Activated naive CD8-positive, alpha-beta T cell treated with anti-CD3 and anti-CD28 coated beads, Interleukin-2, amount 10 ng/mL, durations not matched to agents 7 days and 5 days (primary cell): ENCODE results near the gene MRGPRE. TPM values are rescaled to one million over a fixed set of nuclear protein-coding genes. Genes with fewer than 3 reads are reported as not detected.

Source experiments
- ATAC-seq: fragments of 150-1000 bp; cut with Tn5 transposase; one replicate; pipeline ENCODE4 v1.10.0; 2021; ENCODE audit warnings: low read depth, moderate library complexity
- POLR2A ChIA-PET: fragments of 350-600 bp; sonication (Branson Sonifier 250); formaldehyde crosslinking; loops from one replicate; lab custom pipeline; 2021; ENCODE audit warnings: antibody characterized with exemption; lab: Charles Lee
- DNase-seq: peaks from one replicate; pipeline ENCODE4 v3.0.0; 2021
- H3K27ac Mint-ChIP-seq: one replicate; pipeline ENCODE4 v1.8.0; 2022; ENCODE audit warnings: mild to moderate bottlenecking, mixed read lengths
- H3K27me3 Mint-ChIP-seq: one replicate; pipeline ENCODE4 v1.8.0; 2022; ENCODE audit warnings: mild to moderate bottlenecking, moderate library complexity, mixed read lengths
- H3K36me3 Mint-ChIP-seq: one replicate; pipeline ENCODE4 v1.8.0; 2021; ENCODE audit warnings: mild to moderate bottlenecking, mixed read lengths
- H3K4me1 Mint-ChIP-seq: one replicate; pipeline ENCODE4 v1.8.0; 2021; ENCODE audit warnings: mixed read lengths
- H3K4me3 Mint-ChIP-seq: one replicate; pipeline ENCODE4 v1.8.0; 2022; ENCODE audit warnings: mild to moderate bottlenecking, moderate library complexity, mixed read lengths
- H3K9me3 Mint-ChIP-seq: one replicate; pipeline ENCODE4 v1.8.0; 2021; ENCODE audit warnings: mixed read lengths
- total RNA-seq, 2 experiments: library from RNA; stranded (reverse); gene quantifications; one replicate each; pipeline ENCODE4 v1.2.3, GENCODE V29; 2021

MRGPRE gene
- total RNA-seq, 2 experiments from 2014 or later = not detected

DNA sequence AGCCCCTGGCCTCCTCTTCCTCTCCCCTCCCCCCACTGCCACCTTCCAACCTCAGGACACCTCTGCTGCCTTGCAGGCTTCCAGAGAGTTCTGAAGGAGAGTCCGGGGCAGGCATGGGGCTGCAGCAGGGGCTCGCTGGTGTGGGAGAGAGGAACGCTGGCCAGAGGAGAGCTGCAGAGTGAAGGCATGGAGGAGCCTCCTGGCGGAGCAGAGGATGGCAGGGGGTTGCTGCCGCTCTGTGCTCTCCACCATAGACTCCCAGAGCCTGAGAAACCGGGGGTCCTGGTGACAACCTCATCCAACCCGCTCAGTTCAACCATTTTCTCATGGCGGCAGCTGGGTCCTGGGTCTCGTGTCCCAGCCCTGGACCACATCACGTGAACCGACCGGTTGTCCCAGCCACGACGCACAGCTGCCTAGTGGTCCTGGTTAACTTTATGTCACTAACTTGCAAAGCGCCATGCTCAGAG lies 31.1 kb downstream of the MRGPRE start:
- H3K4me1 Mint-ChIP-seq = peaks cover 2% of the 10 kb centered on the region
- no peak for ATAC-seq
- DNase-seq = no peak
- H3K4me3 Mint-ChIP-seq = no peak overlapping the region
- peaks cover 7% of the 10 kb centered on the region for H3K27me3 Mint-ChIP-seq
- H3K36me3 Mint-ChIP-seq = no peaks in the 10 kb centered on the region
- no peak overlapping the region for H3K27ac Mint-ChIP-seq
- POLR2A ChIA-PET = no interaction called here
- H3K9me3 Mint-ChIP-seq = no peaks in the 10 kb centered on the region

DNA sequence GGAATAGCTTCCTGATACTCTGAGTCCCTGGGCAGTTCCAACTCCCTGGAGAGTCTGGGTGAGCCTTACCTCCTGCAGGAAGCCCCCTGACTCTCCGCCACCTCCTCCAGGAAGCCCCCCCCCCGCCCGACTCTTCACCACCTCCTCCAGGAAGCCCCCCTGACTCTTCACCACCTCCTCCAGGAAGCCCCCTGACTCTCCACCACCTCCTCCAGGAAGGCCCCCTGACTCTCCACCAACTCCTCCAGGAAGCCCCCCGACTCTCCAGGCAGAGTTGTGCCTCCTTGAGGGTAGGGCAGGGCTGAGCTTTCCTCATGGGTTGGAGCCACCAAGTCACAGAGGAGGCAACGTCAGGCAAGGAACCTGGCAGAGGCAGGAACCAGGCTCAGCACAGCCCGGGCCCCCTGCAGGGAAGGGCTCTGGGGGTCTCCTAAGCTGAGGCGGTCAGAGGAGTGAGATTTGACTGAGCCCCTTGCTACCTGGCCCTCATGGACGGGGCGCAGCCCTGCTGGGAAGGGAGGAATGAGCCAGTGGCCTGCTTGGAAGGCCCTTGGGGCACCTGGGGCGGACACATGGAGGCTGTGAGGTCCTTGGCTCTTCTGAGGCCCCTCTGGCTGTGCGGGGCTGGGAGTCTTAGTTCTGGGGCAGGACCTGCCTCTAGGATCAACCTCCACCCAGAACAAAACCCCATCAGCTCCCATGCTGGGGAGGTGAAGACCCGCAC lies 31.7 kb downstream of the MRGPRE start:
- H3K4me1 Mint-ChIP-seq = peaks cover 2% of the 10 kb centered on the region

DNA sequence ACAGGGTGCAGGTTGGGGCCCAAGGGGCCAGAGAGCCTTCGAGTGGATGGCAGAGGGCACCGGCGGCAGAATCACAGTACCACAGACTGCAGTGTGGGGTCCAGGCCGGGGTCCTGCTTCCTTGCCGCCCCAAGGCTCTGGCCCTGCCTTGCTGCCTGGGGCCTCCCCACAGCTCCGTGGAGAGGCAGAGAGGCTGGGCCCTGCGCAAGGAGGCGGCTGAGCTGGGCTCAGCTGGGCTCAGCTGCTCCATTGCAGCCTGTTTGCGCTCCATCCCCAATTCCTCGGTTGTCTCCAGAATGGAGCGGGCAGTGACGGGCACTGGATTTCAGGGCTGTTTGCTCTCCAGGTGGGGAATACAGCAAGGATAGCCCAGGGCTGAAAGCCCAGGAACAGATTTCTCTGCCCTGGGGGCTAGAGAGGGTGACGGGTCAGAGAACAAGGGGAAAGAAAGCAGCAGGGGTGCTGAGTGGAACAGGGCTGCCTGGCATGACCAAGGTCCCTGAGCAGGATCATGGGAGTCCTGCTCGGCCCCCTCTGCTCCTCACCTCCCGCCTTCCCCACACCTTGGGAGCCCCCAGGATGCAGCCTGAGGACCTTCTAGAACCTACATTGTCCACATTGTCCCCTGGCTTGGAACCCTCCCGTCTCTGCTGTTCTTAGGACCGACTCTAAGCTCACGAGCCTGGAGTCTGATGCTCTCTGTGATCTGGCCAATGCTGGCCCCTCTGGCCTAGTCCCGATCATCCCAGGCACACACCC lies 32.5 kb downstream of the MRGPRE start:
- ATAC-seq (no peak), DNase-seq (no peak)
- POLR2A ChIA-PET = no interaction called here
- Mint-ChIP-seq H3K9me3 (no peaks in the 10 kb centered on the region), H3K4me1 (peaks cover 2% of the 10 kb centered on the region), H3K27me3 (peaks cover 7% of the 10 kb centered on the region), H3K4me3 (no peak overlapping the region), H3K27ac (no peak overlapping the region), H3K36me3 (no peaks in the 10 kb centered on the region)

More for the DNA sequence above, 31.7 kb downstream of the MRGPRE start:
- Mint-ChIP-seq H3K9me3 (no peaks in the 10 kb centered on the region), H3K4me3 (no peak overlapping the region), H3K36me3 (no peaks in the 10 kb centered on the region), H3K27me3 (peaks cover 7% of the 10 kb centered on the region), H3K27ac (no peak overlapping the region)
- DNase-seq (no peak), ATAC-seq (no peak)
- POLR2A ChIA-PET = no interaction called here

DNA sequence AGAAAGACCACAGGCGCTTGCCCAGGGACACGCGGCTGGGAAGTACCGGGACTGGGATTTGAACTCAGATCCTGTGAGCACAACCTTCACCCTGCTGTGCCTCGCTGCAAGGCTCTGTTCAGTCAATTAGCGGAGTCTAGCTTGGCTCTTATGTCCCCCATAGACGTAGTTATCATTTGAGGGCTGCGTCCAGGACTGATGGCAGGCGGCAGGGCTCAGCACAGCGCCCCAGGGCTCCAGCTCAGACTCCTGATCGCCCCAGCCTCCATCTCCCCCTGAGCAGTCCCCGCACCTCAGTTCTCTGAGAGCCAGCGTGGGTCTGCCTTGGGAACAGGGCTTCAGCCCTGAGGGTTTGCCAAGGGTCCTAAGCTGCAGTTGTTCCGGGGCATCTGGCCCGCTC lies 33.4 kb downstream of the MRGPRE start:
- ATAC-seq (no peak), DNase-seq (no peak)
- POLR2A ChIA-PET = no interaction called here
- no peaks in the 10 kb centered on the region for H3K9me3 Mint-ChIP-seq
- no peak overlapping the region for H3K27ac Mint-ChIP-seq
- peaks cover 7% of the 10 kb centered on the region for H3K27me3 Mint-ChIP-seq
- H3K4me3 Mint-ChIP-seq = no peak overlapping the region
- peaks cover 2% of the 10 kb centered on the region for H3K4me1 Mint-ChIP-seq
- H3K36me3 Mint-ChIP-seq = no peaks in the 10 kb centered on the region

DNA sequence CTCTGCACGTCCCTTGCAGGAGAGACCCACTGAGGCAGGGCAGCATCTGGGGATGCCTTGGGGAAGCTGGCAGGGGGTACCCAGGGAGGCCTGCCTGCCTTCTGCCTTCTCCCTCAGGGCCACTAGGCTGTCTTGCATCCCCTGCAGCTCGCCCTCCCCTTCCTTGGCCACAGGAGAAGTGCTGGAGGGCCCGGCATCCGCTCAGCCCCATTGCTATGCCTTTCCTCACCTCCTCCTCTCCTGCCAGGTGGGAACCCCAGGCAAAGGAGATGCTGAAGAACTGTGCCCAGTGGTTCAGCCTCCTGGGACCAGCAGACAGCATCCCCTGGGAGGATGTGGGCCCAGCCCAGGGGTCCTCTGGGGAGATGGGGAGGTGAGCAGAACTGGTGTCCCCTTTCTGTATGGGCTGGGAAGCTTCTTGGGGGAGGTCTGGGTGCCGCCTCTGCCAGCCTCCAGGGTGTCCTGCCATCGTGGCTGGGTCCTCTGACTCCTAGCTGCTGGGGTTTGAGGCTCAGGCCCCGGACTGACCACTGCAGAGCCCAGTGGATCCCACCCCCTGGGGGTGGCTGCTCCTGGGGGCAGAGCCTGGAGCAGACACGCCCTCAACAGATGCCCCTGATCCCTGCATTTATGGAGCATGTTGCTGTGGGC lies 34.2 kb downstream of the MRGPRE start:
- no peak for ATAC-seq
- H3K27me3 Mint-ChIP-seq = peaks cover 6% of the 10 kb centered on the region
- no peaks in the 10 kb centered on the region for H3K9me3 Mint-ChIP-seq
- no peak overlapping the region for H3K4me3 Mint-ChIP-seq
- POLR2A ChIA-PET = no interaction called here
- H3K36me3 Mint-ChIP-seq = no peaks in the 10 kb centered on the region
- H3K27ac Mint-ChIP-seq = no peak overlapping the region
- no peak for DNase-seq
- peaks cover 2% of the 10 kb centered on the region for H3K4me1 Mint-ChIP-seq

DNA sequence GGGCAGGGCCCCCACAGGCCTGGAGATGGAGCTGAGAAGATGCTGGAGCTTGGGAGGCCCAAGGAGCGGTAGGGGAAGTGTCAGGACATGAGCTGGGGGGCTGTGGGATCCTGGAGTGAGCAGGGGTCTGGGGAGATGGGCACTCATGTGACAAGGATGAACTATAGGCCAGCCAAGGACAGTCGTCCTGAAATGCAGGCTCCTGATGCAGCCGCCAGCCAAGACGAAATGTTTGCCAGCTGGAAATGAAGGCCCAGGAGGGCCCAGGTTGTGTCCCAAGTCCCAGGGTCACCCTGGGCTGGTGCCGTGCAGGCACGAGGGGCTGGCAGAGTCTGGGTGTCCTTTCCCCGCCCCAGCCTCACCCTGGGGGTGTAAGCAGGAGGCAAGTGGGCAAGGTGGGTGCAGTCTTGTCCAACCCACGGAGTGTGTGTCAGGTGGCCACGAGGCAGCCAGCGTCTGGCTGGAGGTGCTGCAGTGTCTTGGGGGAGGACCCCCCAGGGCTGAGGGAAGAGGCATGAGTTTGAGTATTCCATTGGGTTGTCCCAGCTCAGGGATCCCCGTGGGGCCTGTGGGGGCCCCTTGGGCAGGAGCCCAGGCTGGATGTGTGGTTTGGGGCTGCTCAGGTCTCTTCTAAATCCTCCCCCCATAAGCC lies 35.0 kb downstream of the MRGPRE start:
- no peak overlapping the region for H3K27ac Mint-ChIP-seq
- no peaks in the 10 kb centered on the region for H3K36me3 Mint-ChIP-seq
- H3K9me3 Mint-ChIP-seq = no peaks in the 10 kb centered on the region
- DNase-seq (no peak), ATAC-seq (no peak)
- no peak overlapping the region for H3K4me3 Mint-ChIP-seq
- POLR2A ChIA-PET = no interaction called here
- no peaks in the 10 kb centered on the region for H3K4me1 Mint-ChIP-seq
- H3K27me3 Mint-ChIP-seq = no peaks in the 10 kb centered on the region

DNA sequence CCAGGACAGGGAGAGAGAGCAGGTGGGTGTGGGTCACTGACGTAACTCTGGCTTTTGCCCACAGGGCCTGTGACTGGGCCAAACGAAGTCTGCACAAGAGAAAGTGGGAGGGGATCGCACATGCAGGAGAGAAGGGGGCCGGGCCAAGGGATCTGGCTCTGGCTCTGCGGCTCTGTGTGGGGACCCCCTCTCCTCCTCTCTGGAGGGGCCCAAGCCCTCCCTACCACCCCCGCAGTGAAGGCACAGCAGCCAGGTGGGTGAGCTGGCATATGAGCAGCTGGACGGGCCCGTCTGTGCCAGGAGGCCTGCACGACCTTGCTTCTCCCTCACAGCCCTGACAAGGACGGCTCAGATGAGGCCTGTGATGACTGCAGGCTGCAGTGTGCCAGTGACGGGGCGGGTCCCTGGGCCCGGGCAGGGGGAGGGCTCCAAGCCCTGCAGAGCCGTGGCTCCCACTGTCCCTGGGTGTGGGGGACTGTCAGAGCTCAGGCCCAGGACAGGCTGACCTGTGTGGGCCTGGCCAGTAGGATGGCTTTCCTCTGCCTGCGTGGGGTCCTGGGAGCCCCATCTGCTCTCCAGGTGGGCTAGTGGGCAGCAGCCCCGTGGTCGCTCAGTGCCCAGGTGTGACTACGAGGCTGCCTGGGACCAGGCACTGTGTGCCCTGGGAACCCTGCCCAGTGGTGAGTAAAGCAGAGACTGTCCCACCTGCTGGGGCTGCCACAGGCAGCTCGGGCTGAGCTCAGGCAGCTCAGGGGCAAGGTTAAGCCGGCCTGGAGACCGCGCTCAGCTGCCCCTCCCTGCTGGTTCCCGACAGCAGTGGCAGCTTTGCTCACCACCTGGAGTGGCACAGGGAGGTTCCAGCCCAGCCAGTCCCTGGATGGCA lies 35.8 kb downstream of the MRGPRE start:
- no peaks in the 10 kb centered on the region for H3K9me3 Mint-ChIP-seq
- POLR2A ChIA-PET = no interaction called here
- no peak overlapping the region for H3K4me3 Mint-ChIP-seq
- no peaks in the 10 kb centered on the region for H3K4me1 Mint-ChIP-seq
- no peak overlapping the region for H3K27ac Mint-ChIP-seq
- DNase-seq (no peak), ATAC-seq (no peak)
- no peaks in the 10 kb centered on the region for H3K36me3 Mint-ChIP-seq
- no peaks in the 10 kb centered on the region for H3K27me3 Mint-ChIP-seq

DNA sequence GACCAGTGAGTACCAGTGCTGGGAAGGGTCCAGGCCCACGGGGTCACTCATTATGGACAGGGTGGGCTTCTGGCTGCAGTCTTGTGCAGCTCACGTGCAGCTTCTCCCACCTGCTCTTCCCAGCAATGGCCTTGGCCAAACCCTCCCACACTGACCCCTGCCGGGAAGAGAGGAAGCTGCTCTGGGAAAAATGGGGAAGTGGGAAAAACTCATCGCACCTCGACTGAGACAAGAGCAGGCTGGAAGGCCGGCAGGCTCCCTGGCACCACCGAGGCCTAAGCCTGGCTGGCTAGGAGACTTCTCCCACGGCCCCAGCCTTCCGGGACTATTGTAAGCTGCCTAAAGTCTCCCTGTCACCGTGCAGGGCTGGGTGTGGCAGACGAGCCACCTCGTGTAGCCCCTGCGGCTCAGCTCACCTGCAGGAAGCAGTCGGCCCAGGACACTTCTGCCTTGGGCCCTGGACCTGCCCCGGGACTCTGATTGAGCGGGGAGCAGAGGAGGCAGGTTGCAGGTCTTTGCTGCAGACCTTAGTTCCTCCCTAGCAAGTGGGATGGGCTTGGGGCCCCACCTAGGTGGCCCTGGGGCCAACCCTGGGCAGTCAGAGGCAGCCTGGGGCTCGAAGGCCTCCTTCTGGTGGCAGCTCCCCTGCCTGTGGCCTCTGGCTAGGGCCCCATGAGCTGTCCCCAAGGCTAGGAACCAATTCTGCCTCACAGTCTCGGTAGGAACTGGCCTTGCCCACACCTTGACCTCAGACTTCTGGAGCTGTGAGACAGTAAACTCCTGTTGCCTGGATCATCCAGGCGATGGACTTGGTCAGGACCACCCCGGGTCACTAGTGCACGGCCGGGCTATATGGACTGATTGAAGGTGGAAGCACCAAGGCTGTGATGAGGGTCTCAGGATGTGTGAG lies 36.7 kb downstream of the MRGPRE start:
- Mint-ChIP-seq H3K36me3 (no peaks in the 10 kb centered on the region), H3K27me3 (no peaks in the 10 kb centered on the region), H3K4me3 (no peak overlapping the region), H3K27ac (no peak overlapping the region), H3K9me3 (no peaks in the 10 kb centered on the region), H3K4me1 (no peaks in the 10 kb centered on the region)
- ATAC-seq (no peak), DNase-seq (no peak)
- POLR2A ChIA-PET = no interaction called here

DNA sequence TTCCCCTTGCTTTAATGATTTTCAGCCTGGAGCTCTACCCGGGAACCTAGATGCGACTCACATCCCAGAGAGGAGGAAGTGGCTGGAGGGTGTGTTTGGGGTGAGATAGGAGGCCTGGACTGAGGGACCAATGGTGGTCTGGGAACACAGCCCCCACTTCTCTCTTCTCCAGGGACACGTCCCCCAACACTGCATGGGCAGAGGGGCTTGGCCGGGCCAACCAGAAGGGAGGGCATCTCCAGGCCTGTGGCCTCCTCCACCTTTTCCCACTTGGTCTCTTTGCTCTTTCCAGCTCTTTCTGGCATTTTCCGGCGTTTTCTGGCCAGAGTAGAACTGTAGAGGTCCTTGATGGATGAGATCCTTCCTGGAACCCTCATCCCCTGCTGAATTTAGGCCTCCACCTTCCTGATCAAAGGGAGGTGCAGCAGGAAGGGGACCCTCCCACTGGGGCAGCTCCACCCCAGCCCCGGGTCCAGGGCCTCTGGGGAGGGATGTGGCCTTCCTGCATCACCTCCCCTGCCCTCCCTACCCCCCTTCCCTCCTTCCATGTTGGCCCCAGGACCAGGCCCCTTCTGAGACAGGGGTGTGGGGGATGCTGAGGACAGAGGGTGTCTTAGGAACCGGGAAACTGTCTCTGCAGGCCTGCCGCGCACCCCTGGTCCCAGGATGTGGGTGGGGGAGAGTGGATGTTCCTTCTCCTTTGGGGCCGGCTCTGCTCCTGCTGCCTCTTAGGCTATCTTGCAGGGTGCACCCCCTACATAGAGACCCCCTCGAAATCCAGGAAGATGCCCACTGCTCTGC lies 38.0 kb downstream of the MRGPRE start:
- no peak overlapping the region for H3K4me3 Mint-ChIP-seq
- no peaks in the 10 kb centered on the region for H3K9me3 Mint-ChIP-seq
- H3K36me3 Mint-ChIP-seq = no peaks in the 10 kb centered on the region
- POLR2A ChIA-PET = no interaction called here
- ATAC-seq (no peak), DNase-seq (no peak)
- H3K4me1 Mint-ChIP-seq = no peaks in the 10 kb centered on the region
- H3K27ac Mint-ChIP-seq = no peak overlapping the region
- H3K27me3 Mint-ChIP-seq = no peaks in the 10 kb centered on the region

DNA sequence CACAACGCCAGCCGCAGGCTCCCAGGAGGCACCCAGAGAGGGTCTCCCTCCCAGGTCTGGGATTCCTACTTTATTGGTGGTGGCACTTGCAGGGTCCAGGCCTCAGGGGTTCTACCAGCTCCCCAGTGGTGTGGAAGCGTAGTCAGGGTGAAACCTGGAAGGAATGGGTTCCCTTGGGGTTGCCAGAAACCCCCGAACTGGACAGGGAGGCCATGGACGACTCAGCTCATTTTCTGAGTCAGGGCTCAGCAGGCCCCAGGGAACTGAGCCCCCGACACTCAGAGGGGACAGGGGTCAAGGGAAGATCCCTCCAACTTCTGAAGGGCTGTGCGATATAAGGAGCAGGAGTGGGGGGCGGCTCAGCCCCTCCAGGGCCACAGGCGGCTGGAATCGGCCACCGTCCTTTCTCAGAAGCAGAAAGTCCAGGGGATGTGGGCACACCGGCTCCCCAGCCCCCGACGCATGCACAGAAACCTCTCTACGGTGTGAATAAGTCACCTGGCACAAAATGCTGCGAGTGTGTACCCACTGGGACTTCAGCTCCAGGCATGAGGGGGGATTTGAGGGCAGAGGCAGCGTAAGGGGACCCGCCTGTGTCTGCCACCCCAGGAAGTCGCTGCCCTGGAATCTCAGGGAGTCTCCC lies 38.7 kb downstream of the MRGPRE start:
- no peak for ATAC-seq
- no peak for DNase-seq
- H3K36me3 Mint-ChIP-seq = no peaks in the 10 kb centered on the region
- H3K27ac Mint-ChIP-seq = no peak overlapping the region
- H3K27me3 Mint-ChIP-seq = no peaks in the 10 kb centered on the region
- no peaks in the 10 kb centered on the region for H3K4me1 Mint-ChIP-seq
- H3K4me3 Mint-ChIP-seq = no peak overlapping the region
- POLR2A ChIA-PET = no interaction called here
- no peaks in the 10 kb centered on the region for H3K9me3 Mint-ChIP-seq
